SKM-1 (cell line): ENCODE results near the gene RPTOR.

Source experiments
- DNase-seq: peaks from one replicate; lab custom pipeline; 2025; ENCODE audit not compliant: unreplicated experiment; lab: John Stamatoyannopoulos, UW

RPTOR gene

GRCh38 chr17:80936723-80937122 lies 392.1 kb downstream of the RPTOR start:
- DNase-seq: no peak

- no peak for DNase-seq
These were observed 393.1 kb downstream of the RPTOR start for GRCh38 chr17:80937462-80938381.

DNA sequence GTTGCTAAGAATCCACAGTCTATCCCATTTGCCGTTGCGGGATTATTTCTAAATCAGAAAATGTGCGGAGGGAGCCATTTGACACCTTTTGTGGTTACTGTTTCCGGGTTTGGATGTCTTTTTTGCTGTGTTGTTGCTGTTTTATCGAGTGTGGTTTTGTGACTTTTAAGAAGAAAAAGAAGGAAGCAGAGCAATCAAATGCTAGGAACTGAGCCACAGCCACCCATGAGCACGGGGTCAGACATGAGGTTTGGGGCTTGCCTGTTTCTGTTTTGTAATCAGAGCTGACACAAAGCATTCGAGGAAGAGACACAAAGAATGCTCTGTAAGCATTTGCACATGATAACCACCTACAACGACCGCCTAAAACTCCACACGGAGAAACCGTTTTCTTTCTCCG lies 393.9 kb downstream of the RPTOR start:
- peak; percentile 27 for DNase-seq

- no peak for DNase-seq
These were observed 394.8 kb downstream of the RPTOR start for GRCh38 chr17:80939151-80940145.

GRCh38 chr17:80940171-80941123 lies 395.8 kb downstream of the RPTOR start:
- no peak for DNase-seq

DNA sequence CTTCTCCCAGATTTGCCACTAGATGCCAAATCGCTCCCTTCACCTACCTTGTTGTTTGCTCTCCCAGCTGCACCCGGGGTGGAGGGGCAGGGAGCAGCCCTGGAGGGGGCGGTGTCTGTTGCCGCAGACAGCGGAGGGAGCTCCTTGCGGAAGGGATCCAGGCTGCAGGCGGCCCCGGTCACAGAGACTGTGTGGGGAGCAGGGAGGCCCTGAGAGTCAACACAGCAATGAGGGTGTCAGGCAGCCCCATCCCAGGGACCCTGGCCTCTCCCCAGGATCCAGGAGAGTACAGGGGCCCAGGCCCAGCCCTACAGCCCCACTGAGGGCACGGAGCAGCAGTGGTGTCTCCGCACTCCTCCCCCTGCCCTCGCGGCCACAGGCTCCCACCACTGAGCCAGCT lies 396.5 kb downstream of the RPTOR start:
- no peak for DNase-seq

DNA sequence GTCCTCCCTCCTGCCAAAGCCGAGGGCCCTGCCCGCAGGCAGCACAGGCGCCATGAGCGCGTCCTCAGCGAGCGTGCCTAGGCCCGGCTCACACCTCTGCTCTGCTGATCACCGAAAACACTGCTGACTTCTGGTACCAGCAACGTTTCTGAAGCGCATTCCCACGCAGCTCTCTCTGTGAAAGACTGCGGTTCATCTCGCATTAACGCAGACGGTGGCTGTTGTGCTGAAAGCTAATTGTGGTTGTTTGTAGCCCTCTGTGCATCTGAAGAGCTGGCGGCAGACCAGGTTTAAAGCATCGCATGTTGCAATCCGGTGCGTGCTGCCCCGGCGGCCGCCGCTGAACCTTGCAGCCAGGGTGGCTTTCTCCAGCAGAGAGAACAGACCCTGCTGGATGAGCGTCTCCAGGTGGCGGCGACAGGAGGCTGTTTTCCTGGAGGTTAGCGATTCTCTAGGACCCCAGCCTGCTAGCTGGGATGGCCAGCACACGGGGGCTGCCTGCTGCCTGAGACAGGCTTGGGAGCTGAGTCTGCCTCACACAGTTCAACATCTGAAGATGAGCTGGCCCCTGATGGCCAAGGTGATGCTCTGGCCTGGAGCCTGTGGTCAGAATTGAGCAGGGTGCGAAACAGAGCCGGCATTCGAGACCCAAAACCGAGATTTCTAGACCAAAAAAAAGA lies 397.2 kb downstream of the RPTOR start:
- no peak for DNase-seq

DNA sequence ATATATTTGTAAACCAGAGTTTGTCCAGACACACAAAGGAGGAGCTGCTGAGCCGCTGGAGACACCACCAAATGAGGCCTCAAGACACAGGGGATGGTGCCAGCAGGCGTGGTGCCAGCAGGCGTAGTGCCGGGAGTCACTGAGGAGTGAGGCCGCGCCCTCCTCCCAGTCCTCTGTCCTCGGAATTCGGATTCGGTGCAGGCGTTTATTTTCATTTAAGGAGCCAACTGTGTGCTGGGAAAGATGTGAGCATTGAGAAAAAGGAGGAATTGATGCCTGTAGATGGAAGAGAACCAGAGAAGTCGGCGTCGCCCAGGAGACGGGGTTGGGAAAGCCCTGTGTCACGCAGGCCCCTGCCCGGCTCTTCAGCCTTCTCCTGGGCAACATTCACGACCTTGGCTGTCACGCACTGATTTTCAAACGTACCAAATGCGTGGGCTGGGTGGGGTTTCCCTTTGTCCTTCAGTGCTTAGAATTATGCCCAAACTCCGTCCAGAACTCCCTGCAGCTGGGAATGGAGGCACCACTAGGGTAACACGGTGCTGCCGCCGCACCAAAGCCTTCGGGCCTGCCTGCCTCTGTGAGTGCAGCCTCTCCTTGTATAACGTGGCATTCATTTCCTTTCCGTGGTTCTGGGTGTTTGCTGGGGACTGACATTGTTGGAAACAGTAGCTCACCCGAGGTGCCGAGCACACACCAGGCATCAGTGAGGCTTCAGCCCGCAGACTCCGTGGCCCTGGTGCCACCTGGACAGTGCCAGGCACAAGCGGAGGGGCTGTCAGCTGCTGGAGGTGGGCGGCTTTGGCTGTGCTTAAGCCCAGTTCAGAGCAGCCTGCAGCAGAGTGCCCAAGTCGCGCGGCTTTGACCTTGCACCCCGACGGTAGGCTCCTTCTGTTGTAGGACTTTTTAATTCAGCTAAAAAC lies 398.0 kb downstream of the RPTOR start:
- no peak for DNase-seq

GRCh38 chr17:80943346-80944145 lies 398.9 kb downstream of the RPTOR start:
- no peak for DNase-seq

- DNase-seq: no peak
These were observed 399.7 kb downstream of the RPTOR start for GRCh38 chr17:80944326-80944725.

GRCh38 chr17:80945736-80946135 lies 401.1 kb downstream of the RPTOR start:
- DNase-seq: no peak

GRCh38 chr17:80946449-80946848 lies 401.8 kb downstream of the RPTOR start:
- no peak for DNase-seq

DNA sequence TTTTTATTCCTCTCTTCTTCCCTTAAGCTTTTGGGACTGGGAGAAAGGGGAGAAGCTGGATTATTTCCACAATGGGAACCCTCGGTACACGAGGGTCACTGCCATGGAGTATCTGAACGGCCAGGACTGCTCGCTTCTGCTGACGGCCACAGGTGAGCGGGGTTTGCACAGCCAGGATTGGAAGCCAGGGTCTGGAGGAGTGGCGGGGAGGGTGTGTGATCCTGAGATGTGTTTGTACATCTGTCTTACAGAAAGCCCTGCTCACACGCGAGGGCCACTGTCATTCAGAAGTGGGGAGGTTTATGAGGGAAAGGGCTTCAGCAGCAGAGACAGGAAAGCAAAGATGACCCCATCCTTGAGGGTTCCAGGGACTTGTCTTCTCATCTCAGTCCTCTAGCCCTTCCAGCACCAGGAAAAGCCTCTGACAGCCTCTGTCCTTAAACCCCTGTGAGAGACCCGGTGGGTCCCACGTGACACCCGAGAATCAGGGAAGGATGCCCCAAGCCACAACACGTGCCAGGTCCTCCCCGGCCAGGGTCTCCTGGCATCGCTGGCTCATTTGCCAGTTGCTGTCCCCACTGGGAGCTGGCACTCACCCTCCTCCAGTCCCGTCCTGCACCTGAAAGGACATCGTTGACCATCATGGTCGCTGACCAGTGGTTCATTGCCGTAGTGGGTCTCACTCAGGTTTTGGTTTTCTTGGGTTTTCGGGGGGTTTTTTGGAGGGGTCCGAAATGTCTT lies 402.7 kb downstream of the RPTOR start:
- DNase-seq: no peak

GRCh38 chr17:80948019-80948975 lies 403.7 kb downstream of the RPTOR start:
- no peak for DNase-seq

DNA sequence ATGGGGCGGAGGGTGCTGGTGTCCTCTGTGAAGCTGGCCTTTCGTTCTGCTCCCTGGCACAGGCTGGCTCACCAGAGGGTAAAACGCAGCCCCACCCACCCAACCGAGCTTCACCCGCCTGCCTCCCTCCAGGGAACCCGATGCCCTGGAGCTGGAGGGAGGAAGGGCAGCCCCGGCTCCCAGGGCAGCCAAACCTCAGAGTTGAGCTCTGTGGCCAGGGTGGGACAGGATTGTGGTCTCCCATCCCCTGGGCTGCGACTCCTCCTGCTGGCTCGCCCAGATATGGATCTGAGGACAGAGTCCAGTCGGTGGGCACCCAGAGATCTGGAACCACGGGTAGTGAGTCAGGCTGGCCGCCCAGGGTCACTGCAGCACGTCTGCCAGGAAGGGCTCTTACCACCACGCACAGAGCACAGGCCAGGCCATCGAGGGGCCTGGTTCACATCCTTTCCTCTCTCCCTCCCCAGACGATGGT lies 404.4 kb downstream of the RPTOR start:
- no peak for DNase-seq
